ENCODE data around the gene SYT7. TPM values are rescaled to one million over a fixed set of nuclear protein-coding genes. Genes with fewer than 3 reads are reported as not detected.

The SYT7 gene
- total RNA-seq, 1 donor from 2014 or later, result 12.7 TPM

- Histone ChIP-seq H3K36me3 (ENCODE audit: control insufficient read depth, insufficient read depth, low read length) (no peaks in the 10 kb centered on the region), H3K4me3 (ENCODE audit: low read depth, low read length) (no peak within 1 kb of the TSS), H3K27me3 (ENCODE audit: control insufficient read depth, insufficient read depth, low read length) (peaks cover 49% of the 10 kb centered on the region)
- TF ChIP-seq CTCF (IDR thresholded peaks at IDR 0.05; ENCODE audit: insufficient read depth, low read length, poor library complexity, severe bottlenecking), result no peak
- DNase-seq (ENCODE audit: low read depth), result no peak
Measured at GRCh38 chr11:61507962-61508861, 72.7 kb downstream of the SYT7 start, which contains the start of gene LRRC10B. TSS of gene LRRC10B (plus strand) at chr11:61508749. CDS start at chr11:61508999, 250 bp downstream.

- TF ChIP-seq CTCF (IDR thresholded peaks at IDR 0.05; ENCODE audit: insufficient read depth, low read length, poor library complexity, severe bottlenecking), result no peak
- peaks cover 48% of the 10 kb centered on the region for H3K27me3 ChIP-seq (ENCODE audit: control insufficient read depth, insufficient read depth, low read length)
- no peak for DNase-seq (ENCODE audit: low read depth)
Measured at GRCh38 chr11:61507012-61507768, 73.7 kb downstream of the SYT7 start.

GRCh38 chr11:61505640-61506155 lies 75.2 kb downstream of the SYT7 start:
- DNase-seq (ENCODE audit: low read depth), result no peak
- peaks cover 37% of the 10 kb centered on the region for H3K27me3 ChIP-seq (ENCODE audit: control insufficient read depth, insufficient read depth, low read length)
- H3K4me3 ChIP-seq (ENCODE audit: low read depth, low read length), result no peak overlapping the region
- no peak for TF ChIP-seq CTCF (IDR thresholded peaks at IDR 0.05; ENCODE audit: insufficient read depth, low read length, poor library complexity, severe bottlenecking)
- no peaks in the 10 kb centered on the region for H3K36me3 ChIP-seq (ENCODE audit: control insufficient read depth, insufficient read depth, low read length)

More at GRCh38 chr11:61507012-61507768, 73.7 kb downstream of the SYT7 start:
- Histone ChIP-seq H3K4me3 (ENCODE audit: low read depth, low read length) (no peak overlapping the region), H3K36me3 (ENCODE audit: control insufficient read depth, insufficient read depth, low read length) (no peaks in the 10 kb centered on the region)

GRCh38 chr11:61505106-61505505 lies 75.8 kb downstream of the SYT7 start:
- Histone ChIP-seq H3K27me3 (ENCODE audit: control insufficient read depth, insufficient read depth, low read length) (peaks cover 32% of the 10 kb centered on the region), H3K36me3 (ENCODE audit: control insufficient read depth, insufficient read depth, low read length) (no peaks in the 10 kb centered on the region), H3K4me3 (ENCODE audit: low read depth, low read length) (no peak overlapping the region)
- DNase-seq (ENCODE audit: low read depth), result no peak
- TF ChIP-seq CTCF (IDR thresholded peaks at IDR 0.05; ENCODE audit: insufficient read depth, low read length, poor library complexity, severe bottlenecking), result no peak

GRCh38 chr11:61503135-61503770 lies 77.6 kb downstream of the SYT7 start:
- Histone ChIP-seq H3K4me3 (ENCODE audit: low read depth, low read length) (no peak overlapping the region), H3K36me3 (ENCODE audit: control insufficient read depth, insufficient read depth, low read length) (no peaks in the 10 kb centered on the region), H3K27me3 (ENCODE audit: control insufficient read depth, insufficient read depth, low read length) (peaks cover 16% of the 10 kb centered on the region)
- DNase-seq (ENCODE audit: low read depth), result no peak
- no peak for TF ChIP-seq CTCF (IDR thresholded peaks at IDR 0.05; ENCODE audit: insufficient read depth, low read length, poor library complexity, severe bottlenecking)

Measured in kidney epithelial cell (primary cell).